Spleen (tissue), 3 donors: ENCODE results near the gene ROBO1.

Experiments
- POLR2A ChIP-seq, 3 donors: fragments of 450-650 bp; IDR thresholded peaks; one replicate each; pipeline ENCODE4 v1.5.1; 2017; ENCODE audit warnings: antibody characterized with exemption in 3 of 3, mild to moderate bottlenecking in 1 of 3
- POLR2AphosphoS5 ChIP-seq, 3 donors: sonication (generic); formaldehyde crosslinking; IDR thresholded peaks; one replicate each; pipeline ENCODE4 v1.5.1; 2017; ENCODE audit warnings: antibody characterized with exemption in 3 of 3

DNA sequence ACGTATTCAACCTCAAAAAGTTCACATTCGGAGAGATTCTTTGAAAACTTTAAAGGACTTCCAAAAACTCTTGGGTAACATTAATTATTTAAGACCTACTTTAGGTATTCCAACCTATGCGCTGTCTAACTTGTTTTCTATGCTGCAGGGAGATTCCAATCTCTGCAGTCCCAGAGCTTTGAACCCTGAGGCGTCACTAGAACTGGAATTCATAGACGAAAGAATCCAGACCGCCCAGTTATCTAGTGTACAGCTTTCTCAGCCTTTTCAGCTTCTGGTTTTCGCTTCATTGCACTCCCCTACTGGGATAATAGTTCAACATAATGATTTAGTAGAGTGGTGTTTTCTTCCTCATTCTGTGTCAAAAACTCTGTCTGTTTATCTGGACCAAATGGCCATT, 711.3 kb downstream of the ROBO1 start:
- TF ChIP-seq POLR2A (IDR thresholded peaks at IDR 0.05) (no peak), POLR2AphosphoS5 (IDR thresholded peaks at IDR 0.05) (no peak)
